Activated T-helper 2 cell treated with anti-CD3 and anti-CD28 coated beads, Interferon-gamma antibody, Interleukin-2, Interleukin-4, amounts not matched to agents 10 μg/mL and 5 μg/mL and 100 μg/mL, durations not matched to agents 14 hours and 24 hours and 36 hours (primary cell): ENCODE data around the gene ATP6V1B1. TPM values are rescaled to one million over a fixed set of nuclear protein-coding genes. Genes with fewer than 3 reads are reported as not detected.

Experiments
- DNase-seq: peaks from one replicate; pipeline ENCODE4 v3.0.0; 2021; ENCODE audit warnings: low spot score
- H3K27ac Mint-ChIP-seq: one replicate; pipeline ENCODE4 v1.8.0; 2021; ENCODE audit warnings: mixed read lengths
- H3K27me3 Mint-ChIP-seq: one replicate; pipeline ENCODE4 v1.8.0; 2021; ENCODE audit warnings: low read depth, mixed read lengths
- H3K36me3 Mint-ChIP-seq: one replicate; pipeline ENCODE4 v1.8.0; 2021; ENCODE audit warnings: low read depth, mixed read lengths
- H3K4me1 Mint-ChIP-seq: one replicate; pipeline ENCODE4 v1.8.0; 2021; ENCODE audit warnings: low read depth, mixed read lengths
- H3K4me3 Mint-ChIP-seq: one replicate; pipeline ENCODE4 v1.8.0; 2021; ENCODE audit warnings: low read depth, mild to moderate bottlenecking, moderate library complexity, mixed read lengths
- H3K9me3 Mint-ChIP-seq: one replicate; pipeline ENCODE4 v1.8.0; 2021; ENCODE audit warnings: mixed read lengths
- intact Hi-C: fragments of 100-400 bp; cut with micrococcal nuclease; formaldehyde crosslinking; loops from one replicate; pipeline ENCODE4 v1.15.1; 2023
- total RNA-seq: library from RNA; stranded (reverse); gene quantifications from 2 replicates; pipeline ENCODE4 v1.2.3, GENCODE V29; 2022

Gene ATP6V1B1
- not detected in 2 replicates for total RNA-seq

DNA sequence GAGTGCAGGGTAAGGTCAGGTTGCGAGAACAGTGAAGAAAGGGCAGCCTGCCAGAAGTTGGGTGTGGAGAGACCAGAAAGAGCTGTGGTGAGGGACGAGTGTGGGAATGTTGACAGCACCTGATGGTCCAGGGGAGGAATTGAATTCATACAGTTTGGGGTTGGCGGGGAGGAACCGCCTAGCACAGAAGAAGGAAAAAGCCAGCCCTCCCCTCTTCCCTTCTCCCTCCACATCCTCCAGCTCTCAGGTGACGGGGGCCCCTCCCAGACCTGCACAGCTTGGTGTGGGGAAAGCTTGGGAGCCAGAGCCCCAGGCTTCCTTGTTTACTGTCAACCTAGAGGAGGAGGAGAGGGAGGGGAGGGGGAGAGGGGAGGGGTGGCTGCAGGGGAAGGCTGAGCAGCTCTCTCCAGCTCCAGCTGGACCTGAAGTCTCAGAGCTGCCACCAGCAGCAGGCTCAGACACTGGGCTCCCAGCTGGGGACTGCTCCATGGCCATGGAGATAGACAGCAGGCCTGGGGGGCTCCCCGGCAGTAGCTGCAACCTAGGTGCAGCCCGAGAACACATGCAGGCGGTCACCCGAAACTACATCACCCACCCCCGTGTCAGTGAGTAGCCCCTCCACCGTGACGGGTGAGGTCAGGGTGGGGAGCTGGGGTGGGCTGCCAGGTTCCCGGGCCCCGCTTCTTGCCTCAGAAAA, at the start of gene ATP6V1B1:
Gene ATP6V1B1, plus strand, starts transcription at position 433 of the 697 bp plus-strand sequence. Its CDS starts 55 bp downstream, at position 488.
- no peak for DNase-seq
- H3K27me3 Mint-ChIP-seq: peaks cover 18% of the 10 kb centered on the region
- H3K9me3 Mint-ChIP-seq: no peaks in the 10 kb centered on the region
- no peak within 1 kb of the TSS for H3K4me3 Mint-ChIP-seq
- H3K4me1 Mint-ChIP-seq: no peaks in the 10 kb centered on the region
- H3K36me3 Mint-ChIP-seq: no peaks in the 10 kb centered on the region
- no peak within 1 kb of the TSS for H3K27ac Mint-ChIP-seq
- intact Hi-C loops: no loop called here

DNA sequence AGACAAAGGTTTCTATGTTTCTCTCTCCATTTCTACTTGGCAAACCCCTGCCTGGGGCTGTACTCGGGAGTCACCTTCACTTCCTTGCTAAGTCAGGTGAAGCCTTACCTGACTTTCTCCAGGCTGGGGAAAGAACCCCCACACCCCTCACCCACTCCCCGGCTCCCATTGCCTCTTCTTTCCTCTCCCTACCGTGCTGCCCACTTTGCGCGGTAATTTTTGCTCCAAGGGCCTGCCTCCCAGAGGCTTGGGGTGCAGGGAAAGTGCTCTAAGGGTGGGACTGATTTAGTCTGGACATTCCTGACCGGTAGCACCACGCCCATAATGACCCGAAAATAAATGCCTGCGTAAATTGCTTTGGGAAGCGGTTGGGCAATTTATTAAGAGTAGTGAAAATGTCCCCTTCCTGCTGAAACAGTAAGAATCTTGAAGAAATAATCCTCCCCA, 49.1 kb upstream of the ATP6V1B1 start:
- Mint-ChIP-seq H3K27me3 (peaks cover 83% of the 10 kb centered on the region), H3K4me1 (peaks cover 20% of the 10 kb centered on the region), H3K36me3 (no peaks in the 10 kb centered on the region), H3K4me3 (peak overlapping the region; percentile 66), H3K9me3 (no peaks in the 10 kb centered on the region), H3K27ac (no peak overlapping the region)
- intact Hi-C loops: loop anchor here (5.0 kb wide), 2 partner anchors 334 to 1261 kb away; partner anchors contain the start of genes CYP26B1 and TGFA
- no peak for DNase-seq

DNA sequence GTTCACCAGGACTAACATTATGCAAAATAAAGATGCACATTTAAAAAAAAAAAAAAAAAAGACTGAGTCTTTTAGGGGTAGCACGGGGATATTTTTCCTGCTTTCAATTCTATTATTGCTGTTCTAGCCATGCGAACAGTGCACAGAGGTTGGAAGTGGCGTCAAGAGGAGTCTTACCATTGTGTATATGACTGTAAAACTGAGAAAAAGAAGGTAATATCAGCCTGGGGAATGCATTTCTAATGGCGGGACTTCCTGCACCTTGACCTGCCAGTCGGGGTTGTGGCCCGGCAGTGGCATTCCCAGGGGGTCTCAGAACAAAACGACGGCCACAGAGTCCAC, 48.5 kb upstream of the ATP6V1B1 start:
- H3K36me3 Mint-ChIP-seq: no peaks in the 10 kb centered on the region
- no peak overlapping the region for H3K27ac Mint-ChIP-seq
- H3K9me3 Mint-ChIP-seq: no peaks in the 10 kb centered on the region
- intact Hi-C loops: loop anchor here (5.0 kb wide), 2 partner anchors 335 to 1260 kb away; partner anchors contain the start of genes CYP26B1 and TGFA
- H3K4me3 Mint-ChIP-seq: peak overlapping the region; percentile 66
- H3K4me1 Mint-ChIP-seq: peaks cover 20% of the 10 kb centered on the region
- DNase-seq: no peak
- H3K27me3 Mint-ChIP-seq: peaks cover 83% of the 10 kb centered on the region

DNA sequence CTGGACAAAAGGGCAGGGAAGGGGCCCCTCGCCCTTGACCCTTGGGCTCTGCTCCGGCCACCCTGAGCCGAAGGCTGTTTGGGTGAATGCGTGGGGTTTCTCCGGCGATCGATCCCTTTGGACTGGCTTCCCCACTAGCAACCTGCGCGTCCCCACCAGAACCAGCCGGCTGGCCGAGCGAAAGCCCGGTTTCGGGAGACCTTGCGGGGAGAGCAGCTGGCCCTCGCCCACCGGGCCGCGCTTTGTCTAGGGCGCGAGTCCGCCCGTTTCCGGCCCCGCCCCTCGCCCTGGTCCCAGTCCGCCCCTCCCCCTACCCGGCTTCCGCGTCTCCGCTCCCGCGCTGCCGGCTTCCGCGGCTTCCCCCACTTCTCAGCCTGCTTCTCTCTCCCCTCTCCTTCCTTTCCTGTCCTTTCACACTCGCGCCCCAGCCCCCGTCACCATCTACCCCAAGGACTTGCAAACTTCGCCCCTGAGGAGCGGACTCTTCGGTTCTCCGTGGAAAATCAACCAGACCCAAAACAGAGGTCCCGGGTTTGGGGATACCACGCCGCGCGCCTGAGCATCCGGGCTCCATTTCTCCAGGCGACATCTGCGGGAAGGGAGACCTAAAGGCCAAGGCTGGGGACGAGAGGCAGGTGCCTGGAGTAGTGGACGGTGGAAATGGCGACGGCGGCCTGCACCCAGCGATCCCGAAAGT, 48.0 kb upstream of the ATP6V1B1 start:
- DNase-seq: no peak
- Mint-ChIP-seq H3K27me3 (peaks cover 84% of the 10 kb centered on the region), H3K4me3 (peak overlapping the region; percentile 66), H3K4me1 (peaks cover 20% of the 10 kb centered on the region), H3K36me3 (no peaks in the 10 kb centered on the region), H3K9me3 (no peaks in the 10 kb centered on the region), H3K27ac (no peak overlapping the region)
- intact Hi-C loops: loop anchor here (1.0 to 5.0 kb wide), 4 partner anchors 12 to 1260 kb away; partner anchors contain the start of genes CYP26B1 and TGFA

DNA sequence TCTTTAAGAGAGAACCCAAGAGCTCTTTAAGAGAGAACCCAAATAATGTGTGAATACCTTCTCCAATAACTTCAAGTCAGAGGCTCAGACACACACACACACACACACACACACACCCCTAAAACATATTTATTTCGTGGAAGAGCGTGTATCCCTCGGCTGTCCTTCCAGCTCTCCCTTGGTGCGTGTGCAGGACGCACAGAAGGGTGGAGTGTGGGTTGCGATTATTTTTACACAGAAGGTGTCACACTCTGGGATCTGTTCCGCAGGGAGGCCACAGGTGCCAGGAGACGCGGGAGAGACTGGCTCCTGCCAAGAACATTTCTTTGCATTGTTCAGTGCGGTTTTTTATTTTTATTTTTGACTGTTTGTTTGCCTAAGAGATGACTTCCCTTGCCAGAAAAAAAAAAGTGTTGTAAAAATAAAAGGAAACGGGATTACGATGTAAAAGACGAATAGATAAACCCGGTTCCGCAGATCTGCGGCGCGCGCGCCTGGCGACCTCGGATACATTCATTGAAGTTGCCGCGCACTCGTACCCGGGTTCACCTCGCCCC, 47.3 kb upstream of the ATP6V1B1 start:
- Mint-ChIP-seq H3K27ac (no peak overlapping the region), H3K4me3 (peak overlapping the region; percentile 66), H3K9me3 (no peaks in the 10 kb centered on the region), H3K36me3 (no peaks in the 10 kb centered on the region), H3K4me1 (peaks cover 20% of the 10 kb centered on the region), H3K27me3 (peaks cover 84% of the 10 kb centered on the region)
- DNase-seq: no peak
- intact Hi-C loops: loop anchor here (1.0 to 5.0 kb wide), 4 partner anchors 11 to 1259 kb away; partner anchors contain the start of genes CYP26B1 and TGFA

DNA sequence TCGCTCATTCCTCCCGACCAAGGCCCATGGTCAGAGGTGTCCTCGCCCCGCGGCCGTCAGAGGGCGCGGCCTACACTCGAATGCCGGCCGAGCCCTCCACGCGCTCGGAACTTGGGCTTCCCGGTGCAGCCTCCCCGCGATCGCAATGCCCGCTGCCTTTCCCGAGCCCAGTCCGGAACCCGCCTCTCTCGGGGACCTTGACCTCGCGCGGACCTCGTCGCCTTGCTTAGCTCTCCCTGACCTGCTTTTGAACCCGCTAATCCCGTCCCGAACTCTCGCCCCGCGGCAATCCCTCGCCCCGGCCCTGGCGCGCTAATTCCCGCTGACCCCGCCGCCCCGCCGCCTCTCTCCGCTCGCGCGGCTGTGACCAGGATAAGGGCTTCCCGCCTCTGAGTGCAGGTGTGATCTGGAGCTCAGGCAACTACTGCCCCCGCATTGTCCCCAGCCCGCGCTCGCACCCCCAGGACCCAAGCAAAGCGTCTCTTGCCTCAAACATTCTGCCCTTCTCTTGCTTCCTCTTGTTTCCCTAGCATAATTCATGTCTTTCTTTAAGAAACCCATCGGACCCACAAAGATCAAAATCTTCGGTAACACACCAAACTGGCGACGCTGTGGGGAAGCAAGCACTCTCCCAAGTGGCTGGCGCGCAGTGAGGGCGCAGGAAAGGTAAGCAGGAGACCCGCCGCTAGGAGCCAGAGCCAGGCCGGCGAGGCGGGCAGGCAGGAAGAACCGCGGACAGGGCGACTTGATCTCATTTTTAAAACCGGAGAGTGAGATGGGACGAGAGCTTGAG, 46.6 kb upstream of the ATP6V1B1 start:
- no peaks in the 10 kb centered on the region for H3K9me3 Mint-ChIP-seq

DNA sequence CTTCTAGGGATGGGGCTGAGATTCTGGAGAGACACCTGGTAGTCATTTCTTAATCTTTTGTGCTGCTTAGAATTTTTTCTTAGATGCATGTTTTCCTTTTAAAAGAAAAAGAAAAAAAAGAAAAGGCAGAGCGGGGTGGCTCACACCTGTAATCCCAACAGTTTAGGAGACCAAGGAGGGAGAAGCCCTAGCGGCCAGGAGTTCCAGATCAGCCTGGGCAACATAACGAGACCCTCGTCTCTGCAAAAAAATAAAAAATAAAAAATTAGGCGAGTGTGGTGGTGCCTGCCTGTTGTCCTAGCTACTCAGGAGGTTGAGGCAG, 46.0 kb upstream of the ATP6V1B1 start:
- peaks cover 20% of the 10 kb centered on the region for H3K4me1 Mint-ChIP-seq
- intact Hi-C loops: loop anchor here (2.0 to 5.0 kb wide), 3 partner anchors 17 to 1258 kb away; partner anchors contain the start of genes CYP26B1 and TGFA
- H3K4me3 Mint-ChIP-seq: no peak overlapping the region
- H3K27ac Mint-ChIP-seq: no peak overlapping the region
- DNase-seq: no peak
- H3K27me3 Mint-ChIP-seq: peaks cover 86% of the 10 kb centered on the region
- H3K9me3 Mint-ChIP-seq: no peaks in the 10 kb centered on the region
- no peaks in the 10 kb centered on the region for H3K36me3 Mint-ChIP-seq

More for the DNA sequence above, 46.6 kb upstream of the ATP6V1B1 start:
- H3K4me1 Mint-ChIP-seq: peaks cover 20% of the 10 kb centered on the region
- H3K27me3 Mint-ChIP-seq: peaks cover 85% of the 10 kb centered on the region
- intact Hi-C loops: loop anchor here (1.0 to 5.0 kb wide), 4 partner anchors 10 to 1258 kb away; partner anchors contain the start of genes CYP26B1 and TGFA
- H3K36me3 Mint-ChIP-seq: no peaks in the 10 kb centered on the region
- peak overlapping the region; percentile 51 for H3K4me3 Mint-ChIP-seq
- DNase-seq: no peak
- peak overlapping the region; percentile 4 for H3K27ac Mint-ChIP-seq

DNA sequence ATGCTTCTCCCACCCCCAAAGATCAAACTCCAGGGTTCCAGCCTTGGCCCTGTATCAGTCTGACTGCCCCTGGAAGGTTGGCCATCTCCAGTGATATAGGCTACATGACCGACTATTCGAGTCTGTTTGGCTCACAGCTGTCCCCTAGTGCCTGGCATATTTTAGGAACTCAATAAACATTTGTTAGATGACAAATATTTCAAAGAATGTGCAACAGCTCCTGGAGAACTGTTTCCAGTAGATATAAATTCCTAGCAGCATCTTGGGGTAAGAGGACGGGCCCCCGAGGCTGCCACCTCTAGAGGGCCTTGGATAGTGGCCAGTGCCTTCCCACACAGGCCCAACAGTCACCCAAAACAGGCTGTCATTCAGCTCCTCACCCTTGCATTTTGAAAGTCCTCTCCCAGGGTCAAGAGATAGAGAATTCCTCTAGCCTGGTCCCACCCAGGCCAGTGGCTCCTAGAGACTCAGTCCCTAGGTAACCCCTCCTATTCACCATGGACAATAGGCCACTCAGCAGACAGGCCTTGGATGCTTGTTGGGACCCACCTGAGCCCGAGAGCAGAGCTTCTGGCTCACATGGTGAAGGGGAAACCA, 45.1 kb upstream of the ATP6V1B1 start:
- no peak for DNase-seq
- no peaks in the 10 kb centered on the region for H3K36me3 Mint-ChIP-seq
- no peak overlapping the region for H3K4me3 Mint-ChIP-seq
- H3K9me3 Mint-ChIP-seq: no peaks in the 10 kb centered on the region
- H3K27ac Mint-ChIP-seq: no peak overlapping the region
- intact Hi-C loops: no loop called here
- H3K4me1 Mint-ChIP-seq: peaks cover 20% of the 10 kb centered on the region
- peaks cover 92% of the 10 kb centered on the region for H3K27me3 Mint-ChIP-seq

DNA sequence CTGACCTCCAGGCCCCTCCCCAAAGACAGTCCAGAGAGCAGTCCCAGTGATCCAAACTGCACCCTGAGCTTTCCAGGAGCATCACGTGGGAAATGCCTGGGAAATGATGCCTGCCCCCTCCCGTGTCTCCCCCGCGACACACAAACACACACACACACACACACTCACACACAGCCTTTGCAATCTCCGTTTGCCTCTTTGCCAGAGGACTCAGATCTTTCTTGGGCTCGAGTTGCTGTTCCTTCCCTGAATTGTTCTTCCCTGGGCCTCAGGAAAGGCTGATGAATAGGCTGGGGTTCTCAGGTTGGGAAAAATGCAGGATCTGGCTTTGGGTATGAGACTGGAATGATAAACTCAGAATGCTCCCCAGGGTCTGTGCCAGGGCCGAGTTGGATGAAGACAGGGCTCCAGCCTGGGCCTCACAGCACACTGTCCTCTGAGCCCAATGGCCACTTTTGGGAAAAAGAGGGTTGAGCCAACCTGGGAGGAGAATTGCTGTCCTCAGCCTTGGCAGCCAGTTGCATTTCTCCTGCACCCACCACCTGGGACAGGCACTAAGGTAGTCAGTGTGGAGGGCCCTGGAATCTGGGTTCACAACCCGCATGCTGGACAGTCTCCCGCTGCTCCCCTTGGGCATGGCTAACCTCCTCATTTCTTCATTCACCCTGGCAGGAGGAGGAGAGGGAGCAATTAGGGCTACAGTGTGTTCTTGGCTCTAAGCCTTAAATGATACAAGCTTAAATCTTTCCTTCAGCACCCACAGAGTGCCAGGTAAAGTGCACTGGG, 43.9 kb upstream of the ATP6V1B1 start:
- intact Hi-C loops: no loop called here
- no peak overlapping the region for H3K4me3 Mint-ChIP-seq
- no peak overlapping the region for H3K27ac Mint-ChIP-seq
- DNase-seq: no peak
- no peaks in the 10 kb centered on the region for H3K36me3 Mint-ChIP-seq
- peaks cover 18% of the 10 kb centered on the region for H3K4me1 Mint-ChIP-seq
- H3K27me3 Mint-ChIP-seq: peaks cover 95% of the 10 kb centered on the region
- H3K9me3 Mint-ChIP-seq: no peaks in the 10 kb centered on the region

DNA sequence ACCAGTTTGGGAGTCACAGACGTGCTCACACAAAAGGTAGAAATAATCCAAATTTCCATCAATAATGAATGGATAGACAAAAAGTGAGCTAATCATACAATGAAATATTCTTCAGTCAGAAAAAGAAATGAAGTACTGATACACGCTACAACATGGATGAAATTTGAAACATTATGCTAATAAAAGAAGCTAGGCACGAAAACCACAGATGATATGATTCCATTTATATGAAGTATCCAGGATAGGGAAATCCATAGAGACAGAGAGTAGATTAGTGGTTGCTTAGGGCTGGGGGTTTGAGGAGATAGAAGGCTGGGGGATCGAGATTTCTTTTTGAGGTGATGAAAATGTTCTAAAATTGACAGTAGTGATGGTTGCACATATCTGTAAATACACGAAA, 43.0 kb upstream of the ATP6V1B1 start:
- DNase-seq: no peak
- H3K27ac Mint-ChIP-seq: no peak overlapping the region
- H3K9me3 Mint-ChIP-seq: no peaks in the 10 kb centered on the region
- H3K4me3 Mint-ChIP-seq: no peak overlapping the region
- peaks cover 96% of the 10 kb centered on the region for H3K27me3 Mint-ChIP-seq
- intact Hi-C loops: no loop called here
- peaks cover 15% of the 10 kb centered on the region for H3K4me1 Mint-ChIP-seq
- no peaks in the 10 kb centered on the region for H3K36me3 Mint-ChIP-seq

DNA sequence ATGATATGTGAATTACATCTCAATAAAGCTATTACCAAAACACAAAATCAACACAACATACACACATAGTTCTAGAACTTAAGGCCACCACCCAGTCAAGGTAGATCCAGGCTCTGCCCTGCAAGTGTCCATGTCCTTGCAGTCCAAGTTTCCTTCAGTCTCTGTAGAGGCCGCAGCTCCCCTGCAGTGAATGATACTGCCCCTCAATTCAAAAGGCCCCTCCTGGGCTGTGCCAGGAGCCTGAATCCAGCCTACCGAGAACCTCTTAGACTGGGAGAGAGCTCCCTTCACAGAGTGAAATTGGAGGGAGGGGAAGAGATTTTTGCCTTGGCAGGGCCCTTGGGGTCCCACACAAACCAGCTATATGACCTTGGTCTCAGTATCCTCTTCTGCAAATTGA, 42.5 kb upstream of the ATP6V1B1 start:
- H3K27ac Mint-ChIP-seq: no peak overlapping the region
- intact Hi-C loops: no loop called here
- no peak for DNase-seq
- peaks cover 13% of the 10 kb centered on the region for H3K4me1 Mint-ChIP-seq
- H3K27me3 Mint-ChIP-seq: peaks cover 96% of the 10 kb centered on the region
- H3K4me3 Mint-ChIP-seq: no peak overlapping the region
- H3K36me3 Mint-ChIP-seq: no peaks in the 10 kb centered on the region
- H3K9me3 Mint-ChIP-seq: no peaks in the 10 kb centered on the region
